NCI-H146 treated with DMSO at 0.1 percent for 48 hours (cell line): ENCODE results near the gene CTIF.

Source experiments
- DNase-seq: peaks from one replicate; lab custom pipeline; 2025; ENCODE audit not compliant: unreplicated experiment; lab: John Stamatoyannopoulos, UW

CTIF gene

GRCh38 chr18:48573632-48574283 is 34.9 kb downstream of the CTIF start:
- DNase-seq: peak; percentile 33

GRCh38 chr18:48574667-48575300 is 36.0 kb downstream of the CTIF start:
- no peak for DNase-seq

DNA sequence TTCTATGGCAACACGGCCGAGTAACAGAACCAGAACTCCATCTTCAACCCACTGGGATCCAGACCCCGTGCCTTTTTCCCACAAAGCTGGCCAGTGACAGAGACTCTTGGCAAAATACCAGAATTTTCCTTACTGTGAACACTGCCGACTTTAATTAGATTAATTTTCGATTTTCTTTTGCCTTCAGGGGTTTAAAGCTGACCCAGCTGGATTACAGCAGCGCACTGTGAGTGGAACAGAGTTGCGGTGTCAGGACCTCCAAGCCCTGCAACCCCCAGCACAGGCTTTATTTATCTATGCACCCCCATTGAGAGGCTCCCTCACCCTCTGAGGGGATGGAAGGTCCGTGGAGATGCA is 36.4 kb downstream of the CTIF start:
- DNase-seq: no peak

GRCh38 chr18:48575658-48576456 is 37.0 kb downstream of the CTIF start:
- no peak for DNase-seq

GRCh38 chr18:48576457-48576771 is 37.6 kb downstream of the CTIF start:
- no peak for DNase-seq

- DNase-seq: no peak
Measured at GRCh38 chr18:48577478-48578190, 38.8 kb downstream of the CTIF start.

- DNase-seq: no peak
Measured at GRCh38 chr18:48578289-48578688, 39.5 kb downstream of the CTIF start.

- no peak for DNase-seq
Measured at GRCh38 chr18:48580066-48580465, 41.2 kb downstream of the CTIF start.

DNA sequence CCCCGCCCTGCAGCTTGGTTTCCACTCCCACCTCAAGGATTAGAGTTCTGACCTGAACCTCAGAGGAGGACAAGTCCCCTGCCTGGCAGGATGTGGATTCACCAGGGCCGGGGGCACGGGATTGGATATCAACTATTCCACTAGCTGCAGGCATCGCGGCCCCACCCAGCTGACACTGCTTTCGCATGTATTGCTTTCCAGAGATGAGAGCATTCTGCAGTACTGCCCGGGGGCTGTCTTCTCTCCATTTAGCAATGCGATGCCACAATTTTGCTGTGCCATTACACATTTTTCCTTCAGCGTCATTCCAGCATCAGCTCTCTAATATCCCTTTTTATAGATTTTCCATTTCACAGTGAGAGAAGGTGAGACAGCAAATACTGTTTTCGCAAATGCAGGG is 42.0 kb downstream of the CTIF start:
- no peak for DNase-seq

DNA sequence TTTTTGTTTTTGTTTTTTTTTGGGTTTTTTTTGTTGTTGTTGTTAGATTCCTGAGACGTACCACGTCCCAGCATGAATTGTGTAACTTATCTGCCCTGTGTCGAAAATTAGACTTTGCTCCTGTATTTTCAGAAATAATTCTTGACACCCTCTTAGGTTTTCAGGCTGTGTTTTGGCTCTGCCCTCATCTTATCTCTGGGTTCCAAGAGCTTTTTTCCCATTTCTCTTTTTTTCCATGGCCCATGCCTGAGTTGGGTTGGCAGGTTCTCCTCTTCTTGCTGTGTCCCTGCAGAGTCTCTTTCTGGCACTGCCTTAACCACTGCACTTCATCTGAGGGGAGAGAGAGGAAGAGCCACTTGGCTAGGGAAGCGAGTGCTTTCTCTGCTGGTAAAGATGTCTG is 42.4 kb downstream of the CTIF start:
- no peak for DNase-seq

DNA sequence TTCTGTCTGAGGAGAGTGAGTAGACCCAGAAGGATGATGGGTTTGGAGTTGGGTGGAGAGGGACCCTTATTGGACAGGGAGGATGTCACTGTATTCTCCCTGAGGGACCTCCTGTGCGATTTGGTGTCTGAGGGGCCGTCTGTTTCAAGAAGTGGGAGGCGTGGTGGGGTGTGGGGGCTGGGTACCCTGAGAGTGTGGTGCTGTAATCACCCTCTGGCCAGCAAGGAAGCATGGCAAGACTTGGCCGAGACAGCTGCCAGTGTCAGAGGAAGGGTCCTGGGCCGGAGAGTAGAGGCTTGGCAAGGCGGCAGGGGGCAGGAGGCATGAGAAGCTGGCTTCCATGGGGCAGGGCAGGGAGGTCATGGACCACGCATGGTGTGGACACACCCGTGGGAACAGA is 43.1 kb downstream of the CTIF start:
- DNase-seq: no peak

DNA sequence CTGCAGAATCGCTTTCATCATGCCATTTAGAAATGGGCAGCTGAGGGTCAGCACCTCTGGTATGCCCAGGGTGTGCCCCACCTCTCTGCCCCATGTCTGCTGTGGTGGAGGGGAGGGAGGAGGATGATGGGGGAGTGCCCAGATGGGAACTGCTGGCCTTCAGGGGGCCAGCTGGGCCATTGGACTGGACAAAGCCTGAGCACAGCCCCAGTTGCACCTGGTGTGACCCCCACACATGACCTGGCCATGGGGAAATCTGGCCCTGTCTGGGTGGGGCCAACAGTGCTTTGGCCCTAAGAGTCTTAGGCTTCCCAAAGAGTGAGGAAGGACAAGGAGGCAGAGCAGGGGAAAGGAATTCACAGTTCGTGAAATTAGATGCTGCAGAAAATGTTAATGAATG is 44.1 kb downstream of the CTIF start:
- no peak for DNase-seq

DNA sequence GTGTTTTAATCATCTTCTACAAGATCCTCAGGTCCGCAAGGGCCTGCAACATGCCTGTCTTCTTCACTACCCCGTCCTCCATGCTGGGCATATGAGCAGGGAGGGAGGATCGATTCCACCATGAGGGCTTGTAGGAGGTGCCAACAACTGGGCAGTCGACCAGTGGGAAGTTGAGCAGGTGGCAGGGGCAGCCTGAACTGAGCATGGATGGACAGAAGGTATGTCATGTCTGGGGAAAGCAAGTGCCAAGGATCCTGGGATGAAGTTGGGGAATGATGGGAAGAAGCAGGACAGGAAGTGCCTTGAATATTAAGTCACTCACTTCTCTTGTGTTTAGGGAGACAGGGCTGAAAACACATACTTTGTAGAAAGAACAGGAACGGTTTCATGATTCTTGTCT is 44.7 kb downstream of the CTIF start:
- no peak for DNase-seq

GRCh38 chr18:48589797-48590519 is 51.1 kb downstream of the CTIF start:
- DNase-seq: no peak

GRCh38 chr18:48590678-48591077 is 51.8 kb downstream of the CTIF start:
- no peak for DNase-seq

GRCh38 chr18:48592540-48593171 is 53.8 kb downstream of the CTIF start:
- no peak for DNase-seq

DNA sequence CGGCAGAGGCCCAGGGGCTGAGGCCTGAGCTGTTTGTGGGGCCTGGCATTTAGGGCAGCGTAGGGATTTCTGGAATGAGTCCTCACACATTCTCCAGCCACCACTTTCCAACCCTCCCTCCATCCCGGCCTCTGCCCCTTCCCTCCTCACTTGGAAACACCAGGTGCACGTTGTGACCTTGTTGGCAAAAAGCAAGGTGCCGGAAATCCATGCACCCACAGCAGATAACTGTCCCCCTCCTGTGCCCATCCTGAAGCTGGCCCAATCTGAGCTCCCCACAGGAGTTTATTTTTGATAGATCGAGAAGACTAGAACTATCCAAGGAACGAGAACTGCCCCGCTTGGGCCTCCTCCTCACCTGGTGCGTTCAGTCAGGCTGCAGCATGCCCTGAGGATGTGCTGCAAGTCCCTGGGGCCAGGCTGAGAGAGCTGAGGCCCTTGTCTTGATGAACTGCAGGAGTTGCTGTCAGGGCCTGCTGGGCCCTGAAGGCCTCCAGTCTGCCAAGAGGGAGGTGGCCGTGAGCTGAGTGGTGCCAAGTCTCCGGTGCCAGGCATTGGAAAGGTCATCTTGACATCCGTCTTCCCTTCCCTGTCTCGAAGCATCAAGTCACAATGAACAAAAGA is 55.8 kb downstream of the CTIF start:
- no peak for DNase-seq

GRCh38 chr18:48595703-48596218 is 56.9 kb downstream of the CTIF start:
- DNase-seq: no peak

GRCh38 chr18:48597110-48597509 is 58.3 kb downstream of the CTIF start:
- no peak for DNase-seq

GRCh38 chr18:48597671-48598070 is 58.8 kb downstream of the CTIF start:
- DNase-seq: no peak
